Measurements from ENCODE around the gene CASD1.
A peak's percentile ranks its signal among the peaks of the same experiment; 100 is the strongest.

The CASD1 gene

DNA sequence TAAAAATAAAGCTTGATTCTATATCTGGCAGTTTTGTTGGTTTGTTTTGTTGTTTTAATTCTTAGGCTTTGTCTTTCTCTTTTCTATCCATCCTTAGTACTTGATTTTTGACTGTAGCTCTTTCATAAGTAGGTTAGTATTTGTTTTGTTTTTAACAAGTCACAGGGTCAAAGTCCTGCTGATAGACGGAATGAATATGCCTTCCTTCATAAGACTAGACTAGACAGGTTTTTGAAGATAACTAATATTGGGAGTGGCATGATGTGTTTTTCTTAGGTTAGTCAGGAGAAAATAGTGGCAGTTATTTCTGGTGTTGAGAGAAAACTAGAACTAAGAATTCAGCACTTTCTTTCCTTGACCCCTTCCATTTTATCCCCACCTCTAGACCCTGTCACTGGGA, 50.4 kb downstream of the CASD1 start:
- no peak overlapping the region for H3K4me3 ChIP-seq (replicated peaks in 1 of 2; ENCODE audit: low read depth in 2 of 2, low read length in 2 of 2)
- TF ChIP-seq, protein P1, sequence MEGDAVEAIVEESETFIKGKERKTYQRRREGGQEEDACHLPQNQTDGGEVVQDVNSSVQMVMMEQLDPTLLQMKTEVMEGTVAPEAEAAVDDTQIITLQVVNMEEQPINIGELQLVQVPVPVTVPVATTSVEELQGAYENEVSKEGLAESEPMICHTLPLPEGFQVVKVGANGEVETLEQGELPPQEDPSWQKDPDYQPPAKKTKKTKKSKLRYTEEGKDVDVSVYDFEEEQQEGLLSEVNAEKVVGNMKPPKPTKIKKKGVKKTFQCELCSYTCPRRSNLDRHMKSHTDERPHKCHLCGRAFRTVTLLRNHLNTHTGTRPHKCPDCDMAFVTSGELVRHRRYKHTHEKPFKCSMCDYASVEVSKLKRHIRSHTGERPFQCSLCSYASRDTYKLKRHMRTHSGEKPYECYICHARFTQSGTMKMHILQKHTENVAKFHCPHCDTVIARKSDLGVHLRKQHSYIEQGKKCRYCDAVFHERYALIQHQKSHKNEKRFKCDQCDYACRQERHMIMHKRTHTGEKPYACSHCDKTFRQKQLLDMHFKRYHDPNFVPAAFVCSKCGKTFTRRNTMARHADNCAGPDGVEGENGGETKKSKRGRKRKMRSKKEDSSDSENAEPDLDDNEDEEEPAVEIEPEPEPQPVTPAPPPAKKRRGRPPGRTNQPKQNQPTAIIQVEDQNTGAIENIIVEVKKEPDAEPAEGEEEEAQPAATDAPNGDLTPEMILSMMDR (IDR thresholded peaks at IDR 0.05; ENCODE audit: low read depth, low read length) = no peak
- DNase-seq (ENCODE audit: low read depth in 2 of 2) = no peak

DNA sequence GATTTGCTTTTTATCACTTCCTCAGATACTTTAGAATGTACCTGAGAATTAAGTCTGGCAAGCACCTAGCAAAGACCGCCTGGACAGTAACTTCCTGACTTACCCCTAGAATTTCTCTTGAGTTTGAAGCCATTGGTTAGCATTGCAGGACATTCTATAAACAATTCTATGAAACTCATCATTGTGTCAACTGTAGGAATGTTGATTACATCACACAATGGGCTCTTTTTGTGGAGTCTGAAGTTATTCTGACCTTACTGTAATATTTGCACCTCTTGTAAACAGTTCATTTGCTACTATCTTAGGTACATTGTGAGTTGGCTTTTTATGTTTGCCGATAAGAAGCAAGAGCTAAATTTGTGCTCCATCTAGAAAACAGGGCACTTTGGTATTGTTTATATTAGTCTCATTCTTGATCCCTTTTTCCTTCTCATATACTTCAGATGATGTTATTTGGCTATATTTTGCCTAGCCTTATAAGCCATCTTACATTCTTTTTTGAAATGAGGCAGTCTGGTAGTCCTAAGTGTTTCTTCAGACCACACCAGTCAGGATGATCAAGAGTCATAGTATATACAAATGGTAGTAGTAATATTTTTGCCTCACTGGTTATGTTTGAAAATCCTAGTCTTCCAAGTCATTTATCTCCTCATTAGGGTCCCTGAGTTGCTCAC, 52.4 kb downstream of the CASD1 start:
- DNase-seq (ENCODE audit: low read depth in 2 of 2) = peak; percentile 12 to 58
- no peak overlapping the region for H3K4me3 ChIP-seq (replicated peaks in 1 of 2; ENCODE audit: low read depth in 2 of 2, low read length in 2 of 2)
- TF ChIP-seq, protein P1 (IDR thresholded peaks at IDR 0.05; ENCODE audit: low read depth, low read length) = no peak

DNA sequence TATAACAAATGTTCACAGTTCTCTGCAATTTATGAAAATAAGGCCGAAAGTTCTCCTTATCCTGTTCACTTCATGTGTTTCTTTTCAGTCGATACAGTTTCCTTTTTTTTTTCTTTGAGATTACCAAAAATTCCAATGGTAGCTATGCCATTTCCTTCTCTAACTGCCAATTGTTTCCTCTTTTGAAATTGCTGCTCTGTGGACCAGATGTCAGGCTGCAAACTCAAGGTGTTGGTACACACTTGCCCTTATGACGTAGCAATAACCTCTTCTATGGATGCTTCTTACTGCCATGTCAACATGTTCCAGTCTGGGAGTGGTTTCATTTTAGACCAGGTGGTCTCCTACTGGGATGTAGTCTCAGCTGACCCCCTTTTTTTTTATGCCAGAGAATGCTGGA, 52.9 kb downstream of the CASD1 start:
- TF ChIP-seq, protein P1 (IDR thresholded peaks at IDR 0.05; ENCODE audit: low read depth, low read length) = no peak
- no peak overlapping the region for H3K4me3 ChIP-seq (replicated peaks in 1 of 2; ENCODE audit: low read depth in 2 of 2, low read length in 2 of 2)
- DNase-seq (ENCODE audit: low read depth in 2 of 2) = peak; percentile 29 to 52

DNA sequence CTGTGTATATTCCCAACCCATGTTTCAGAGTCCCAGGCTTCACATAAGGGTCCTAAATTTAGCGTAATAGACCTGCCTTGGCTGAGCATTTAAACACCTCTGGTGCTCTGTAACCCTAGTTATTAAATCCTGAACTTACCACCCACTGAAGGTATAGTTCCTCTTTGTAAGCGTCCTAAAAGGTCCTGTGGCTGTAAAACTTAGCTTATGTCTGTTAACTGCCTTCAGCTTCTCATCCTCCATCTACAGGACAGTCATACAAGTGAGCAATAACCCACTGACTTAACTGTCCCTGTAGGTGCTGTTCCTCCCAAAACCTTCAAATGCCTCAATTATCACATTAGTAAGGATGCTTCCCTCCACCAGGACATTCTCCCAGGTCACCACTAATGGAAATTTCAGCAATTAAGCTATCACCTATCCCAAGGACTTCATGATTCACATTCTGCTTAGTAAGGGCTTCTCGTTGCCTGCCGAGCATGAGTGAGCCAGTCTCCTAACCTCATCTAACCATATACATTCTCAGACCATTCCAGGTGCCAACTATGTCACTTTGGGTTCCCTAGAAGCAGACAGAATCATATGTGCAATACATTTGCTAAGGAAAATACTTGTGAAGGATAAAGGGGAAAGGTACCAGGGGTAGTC, 55.8 kb downstream of the CASD1 start:
- no peak for DNase-seq (ENCODE audit: low read depth in 2 of 2)
- TF ChIP-seq, protein P1 (IDR thresholded peaks at IDR 0.05; ENCODE audit: low read depth, low read length) = no peak
- H3K4me3 ChIP-seq (replicated peaks in 1 of 2; ENCODE audit: low read depth in 2 of 2, low read length in 2 of 2) = no peak overlapping the region

DNA sequence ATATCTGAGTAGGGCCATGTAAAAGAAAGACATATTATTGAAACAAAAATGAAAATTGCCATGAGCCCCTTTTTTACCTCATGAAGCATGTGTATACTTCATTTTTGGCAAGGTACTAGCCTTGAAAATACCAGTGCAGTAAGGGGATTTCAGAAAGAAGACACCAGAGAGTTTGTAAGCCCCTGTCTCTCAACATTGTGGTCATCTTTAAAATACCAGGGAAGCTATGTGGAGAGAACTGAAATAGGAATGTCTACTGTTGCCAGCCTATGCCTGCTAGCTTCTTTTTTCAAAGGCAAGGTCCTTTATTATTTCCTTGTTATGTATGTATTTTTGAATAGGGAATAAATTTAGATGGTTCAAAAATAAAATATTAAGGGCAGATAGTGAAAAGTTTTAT, 57.8 kb downstream of the CASD1 start:
- DNase-seq (ENCODE audit: low read depth in 2 of 2) = no peak
- TF ChIP-seq, protein P1 (IDR thresholded peaks at IDR 0.05; ENCODE audit: low read depth, low read length) = no peak
- H3K4me3 ChIP-seq (replicated peaks in 1 of 2; ENCODE audit: low read depth in 2 of 2, low read length in 2 of 2) = no peak overlapping the region

DNA sequence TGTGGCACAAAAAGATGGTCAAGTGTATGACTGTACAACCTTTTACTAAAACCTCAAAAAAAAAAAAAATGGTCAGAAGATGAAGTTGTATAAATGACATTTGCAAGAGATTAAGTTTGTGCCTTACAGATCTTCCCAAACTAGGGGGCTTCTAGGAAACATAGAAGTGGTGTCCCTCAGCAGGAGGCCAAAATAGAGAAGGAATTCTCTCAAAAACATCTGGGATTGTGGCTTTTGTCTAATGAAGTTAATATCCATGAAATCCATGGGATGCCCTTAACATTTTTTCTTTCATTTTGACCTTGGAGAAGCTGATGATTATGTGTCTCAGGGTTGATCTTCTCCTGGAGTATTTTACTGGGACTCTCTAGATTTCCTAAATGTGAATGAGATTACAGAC, 62.2 kb downstream of the CASD1 start:
- H3K4me3 ChIP-seq (replicated peaks in 1 of 2; ENCODE audit: low read depth in 2 of 2, low read length in 2 of 2) = no peak overlapping the region
- no peak for DNase-seq (ENCODE audit: low read depth in 2 of 2)
- TF ChIP-seq, protein P1 (IDR thresholded peaks at IDR 0.05; ENCODE audit: low read depth, low read length) = no peak
